GM18909 (cell line): Measurements from ENCODE around the gene CHD6.

Experiments
- ATAC-seq: cut with Tn5 transposase; IDR thresholded peaks from one replicate; pipeline ENCODE4 v1.9.1; 2021; ENCODE audit warnings: mild to moderate bottlenecking; ENCODE audit not compliant: unreplicated experiment, poor library complexity

The CHD6 gene

GRCh38 chr20:41406353-41406752 is 211.8 kb downstream of the CHD6 start:
- no peak for ATAC-seq

GRCh38 chr20:41405436-41405835 is 212.7 kb downstream of the CHD6 start:
- ATAC-seq, result no peak

GRCh38 chr20:41403604-41404003 is 214.6 kb downstream of the CHD6 start:
- ATAC-seq, result no peak

- ATAC-seq, result no peak
Observed at GRCh38 chr20:41398408-41398807, 219.8 kb downstream of the CHD6 start.

- no peak for ATAC-seq
Observed at GRCh38 chr20:41395667-41396664, 222.2 kb downstream of the CHD6 start.

- no peak for ATAC-seq
Observed at GRCh38 chr20:41394931-41395666, 223.1 kb downstream of the CHD6 start.

GRCh38 chr20:41394081-41394480 is 224.1 kb downstream of the CHD6 start:
- no peak for ATAC-seq

GRCh38 chr20:41393705-41394066 is 224.5 kb downstream of the CHD6 start:
- ATAC-seq, result no peak

GRCh38 chr20:41392871-41393704 is 225.1 kb downstream of the CHD6 start:
- ATAC-seq, result no peak

DNA sequence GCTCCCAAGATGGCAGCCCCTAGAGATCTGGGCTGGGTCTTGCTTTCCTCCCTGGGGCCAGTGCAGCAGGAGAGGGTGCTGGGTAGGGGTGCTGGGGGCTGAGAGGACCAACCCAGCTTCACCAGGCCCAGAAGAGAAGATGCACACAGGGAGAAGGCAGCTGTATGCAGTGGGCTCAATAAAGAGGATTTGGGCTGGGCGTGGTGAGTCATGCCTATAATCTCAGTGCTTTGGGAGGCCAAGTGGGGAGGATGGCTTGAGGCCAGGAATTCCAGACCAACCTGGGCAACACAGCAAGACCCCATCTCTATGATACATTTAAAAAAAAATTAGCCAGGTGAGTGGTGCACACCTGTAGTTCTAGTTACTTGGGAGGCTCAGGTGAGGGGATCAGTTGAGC is 225.9 kb downstream of the CHD6 start:
- no peak for ATAC-seq

DNA sequence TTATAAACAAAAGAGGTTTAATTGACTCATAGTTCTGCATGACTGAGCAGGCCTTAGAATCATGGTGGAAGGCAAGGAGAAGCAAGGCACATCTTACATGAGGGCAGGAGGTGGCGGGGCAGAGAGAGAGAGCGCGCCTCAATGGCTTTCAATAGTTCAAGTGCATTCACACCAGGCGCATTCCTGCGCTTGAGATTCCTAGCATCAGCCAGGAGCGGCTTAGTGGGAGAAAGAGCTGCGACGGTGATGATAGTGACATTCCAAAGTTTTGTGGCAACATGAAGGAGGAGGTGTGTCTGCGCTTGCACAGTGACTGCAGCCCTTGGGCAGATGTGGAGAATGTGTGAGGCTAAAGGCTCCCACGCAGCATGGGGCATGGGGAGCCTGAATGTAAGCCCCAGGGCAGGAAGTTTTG is 226.6 kb downstream of the CHD6 start:
- ATAC-seq, result no peak

DNA sequence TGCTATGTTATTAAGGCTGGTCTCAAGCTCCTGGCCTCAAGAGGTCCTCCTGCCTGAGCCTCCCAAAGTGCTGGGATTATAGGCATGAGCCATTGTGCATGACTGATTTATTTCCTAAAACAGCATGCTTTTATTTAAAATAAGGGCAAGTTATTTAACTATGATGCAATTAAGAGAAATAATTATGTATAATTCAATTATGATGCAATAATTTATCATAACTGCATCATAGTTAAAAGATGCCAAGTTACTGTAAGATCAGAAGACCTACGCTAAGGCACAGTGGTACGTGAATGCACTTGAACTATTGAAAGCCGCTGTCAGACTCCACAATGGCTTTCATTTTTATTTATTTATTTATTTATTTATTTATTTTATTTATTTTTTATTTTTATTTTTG is 227.3 kb downstream of the CHD6 start:
- ATAC-seq, result no peak

DNA sequence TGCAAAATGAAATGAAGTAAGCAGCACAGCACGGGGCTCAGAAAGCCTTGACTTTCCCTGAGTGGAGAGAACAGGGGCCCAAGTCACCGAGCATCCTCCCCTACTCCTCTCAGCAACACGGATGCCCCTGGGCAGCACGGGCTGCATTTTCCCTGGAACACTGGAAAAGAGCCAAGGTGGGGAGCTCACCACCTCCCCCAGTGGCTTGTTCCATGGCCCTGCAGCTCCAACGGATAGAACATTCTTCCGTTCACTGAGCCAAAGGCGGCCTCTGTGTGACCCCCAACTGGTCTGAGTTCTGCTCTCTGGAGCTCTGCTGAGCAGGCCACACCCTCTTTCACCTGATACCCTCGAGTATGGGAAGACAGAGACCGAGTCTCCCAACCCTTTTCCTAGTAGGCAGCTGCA is 230.7 kb downstream of the CHD6 start:
- no peak for ATAC-seq

DNA sequence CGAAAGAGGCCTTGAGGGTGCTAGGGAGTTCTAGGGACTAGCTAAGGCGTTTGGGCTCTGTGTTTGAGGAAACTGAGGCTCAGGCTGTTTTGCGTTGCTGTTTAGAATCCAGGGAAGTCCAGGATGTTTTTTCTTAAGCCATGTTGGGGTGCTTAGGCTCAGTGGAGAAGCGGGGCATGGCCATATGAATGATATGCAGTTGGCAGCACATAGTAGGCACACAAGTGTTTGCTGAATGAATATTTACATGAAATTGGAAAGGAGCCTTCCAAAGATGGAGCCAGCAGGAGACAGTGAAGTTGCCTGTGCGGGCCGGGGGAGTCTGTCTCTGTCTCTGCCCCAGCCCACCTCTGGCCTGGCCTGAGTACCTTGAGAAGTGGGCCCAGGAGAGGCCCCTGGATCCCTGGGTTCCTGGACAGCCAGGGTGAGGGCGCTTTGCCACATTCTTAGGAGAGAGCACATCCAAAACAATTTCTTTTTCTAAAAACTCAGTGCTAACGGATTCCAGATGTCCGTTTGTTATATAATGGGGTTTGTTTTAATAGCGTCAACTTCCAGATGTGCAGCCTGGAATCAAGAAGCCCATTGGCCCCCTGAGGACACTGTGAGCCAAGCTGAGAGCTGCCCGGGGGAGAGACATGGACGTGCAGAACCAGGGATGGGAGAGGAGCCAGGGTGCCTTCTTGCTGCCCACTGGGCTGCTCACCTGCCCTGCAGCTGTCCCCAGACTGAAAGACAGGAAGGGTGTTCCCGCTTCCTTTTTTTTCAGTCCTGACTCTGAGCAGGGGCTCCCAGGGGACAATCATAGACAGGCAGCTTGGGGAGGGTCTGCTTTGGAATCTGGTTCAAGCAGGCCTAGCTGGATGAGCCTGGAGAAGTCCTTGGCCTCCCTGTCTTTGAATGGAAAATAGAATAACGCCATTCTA is 231.4 kb downstream of the CHD6 start:
- no peak for ATAC-seq

DNA sequence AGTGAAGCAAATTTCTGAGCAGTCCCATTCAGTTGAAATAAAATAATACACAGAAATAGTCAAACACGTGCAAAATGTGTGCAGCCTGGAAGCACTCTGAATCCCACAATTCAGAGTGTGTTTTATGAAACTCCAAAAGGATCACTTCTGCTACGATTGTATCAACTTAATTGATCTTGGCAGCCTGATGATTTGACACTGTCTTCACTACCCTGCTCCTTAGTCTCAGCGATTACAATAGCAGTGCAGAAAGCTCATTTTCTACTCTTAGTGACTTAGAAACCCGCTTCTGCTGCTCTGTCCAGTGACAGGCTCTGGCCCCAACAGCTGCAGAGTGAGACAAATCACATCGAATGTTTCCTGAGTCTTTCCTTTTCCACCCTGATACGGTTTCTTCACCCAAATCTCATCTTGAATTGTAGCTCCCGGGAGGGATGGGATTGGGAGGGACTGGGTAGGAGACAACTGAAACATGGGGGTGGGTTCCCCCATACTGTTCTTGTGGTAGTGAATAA is 235.3 kb downstream of the CHD6 start:
- ATAC-seq, result no peak

DNA sequence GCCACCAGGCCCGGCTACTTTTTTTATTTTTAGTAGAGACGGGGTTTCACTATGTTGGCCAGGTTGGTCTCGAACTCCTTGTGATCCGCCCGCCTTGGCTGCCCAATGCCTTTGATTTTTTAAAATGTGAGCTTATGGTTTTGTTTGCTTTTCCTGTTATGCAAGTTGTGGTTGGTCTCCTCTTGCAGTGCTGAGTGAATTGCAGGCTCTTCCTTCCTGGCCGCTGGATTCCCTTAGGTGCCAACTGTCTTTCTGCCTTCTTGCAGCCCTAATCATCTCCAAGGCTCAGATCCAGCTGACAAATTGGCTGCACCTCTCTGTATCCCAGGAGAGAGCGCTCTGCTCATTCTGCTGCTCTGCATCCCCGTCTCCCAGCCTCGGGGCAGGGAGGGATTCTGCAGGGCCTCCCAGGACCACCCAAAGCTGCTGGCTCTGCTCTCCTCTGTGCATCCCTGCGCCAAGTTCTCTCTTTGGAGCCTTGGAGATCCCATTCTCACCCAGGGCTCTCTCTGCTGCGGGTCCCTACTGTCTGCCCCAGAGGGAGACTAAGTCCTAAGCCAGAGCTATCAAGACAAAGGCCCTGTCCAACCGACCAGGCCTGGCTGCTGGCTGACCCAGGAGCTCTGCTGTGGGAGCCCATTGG is 237.5 kb downstream of the CHD6 start:
- no peak for ATAC-seq

DNA sequence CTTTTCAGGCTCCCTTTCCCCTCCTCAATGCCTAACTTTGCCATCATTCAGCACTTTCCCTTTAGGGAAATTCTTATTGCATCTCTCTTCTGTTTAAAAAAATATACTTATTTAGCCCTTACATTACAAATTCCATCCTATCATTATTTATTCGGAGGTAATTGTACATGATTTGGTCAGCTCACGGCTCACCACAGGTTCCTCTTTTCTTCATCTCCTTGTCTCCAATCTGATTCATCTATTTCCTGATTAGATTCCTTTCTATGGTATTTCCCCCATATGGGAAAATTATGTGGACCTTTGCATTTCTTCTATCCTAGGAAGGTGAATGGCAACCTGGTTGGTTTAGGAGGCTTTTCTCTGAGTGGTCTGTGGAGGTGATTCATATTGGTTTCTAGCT is 238.6 kb downstream of the CHD6 start:
- ATAC-seq, result no peak

- no peak for ATAC-seq
Observed at GRCh38 chr20:41377275-41377674, 240.9 kb downstream of the CHD6 start.

- no peak for ATAC-seq
Observed at GRCh38 chr20:41376349-41376748, 241.8 kb downstream of the CHD6 start.
